ENCODE data around the gene KIF21B. TPM values are rescaled to one million over a fixed set of nuclear protein-coding genes. Genes with fewer than 3 reads are reported as not detected.

Gene KIF21B
- total and polyA plus RNA-seq, 4 donors: 1.3 to 7.4 (median 4.8) TPM

- H3K27ac ChIP-seq (ENCODE audit: low read depth in 1 of 2, low read length in 1 of 2): no peak overlapping the region
- 14 to 19% methylated on average over 10 of the region's 10 CpGs for WGBS, 2 donors
- peaks cover 0 to 1% (median 0%) of the 10 kb centered on the region in 4 donors for H3K36me3 ChIP-seq (ENCODE audit: control insufficient read depth in 4 of 4, insufficient read depth in 4 of 4, low read length in 4 of 4)
- peak overlapping the region in 1 of 2 donors; percentile 33 for H3K9ac ChIP-seq (ENCODE audit: insufficient read depth in 1 of 2, low read length in 2 of 2)
- H3K9me3 ChIP-seq (ENCODE audit: control insufficient read depth in 4 of 4, insufficient read depth in 3 of 4, low read length in 3 of 4): no peaks in the 10 kb centered on the region
- ATAC-seq (ENCODE audit: insufficient read depth, low FRiP score) (no peak), DNase-seq (peak; percentile 76 to 84 (median 78))
- peaks cover 0 to 70% (median 39%) of the 10 kb centered on the region in 5 donors for H3K4me1 ChIP-seq (ENCODE audit: control insufficient read depth in 5 of 5, insufficient read depth in 5 of 5, low read length in 5 of 5)
- no peaks in the 10 kb centered on the region for H3K27me3 ChIP-seq (ENCODE audit: control insufficient read depth in 3 of 3, insufficient read depth in 3 of 3, low read length in 2 of 3)
- no peak for TF ChIP-seq CTCF (IDR thresholded peaks at IDR 0.05; ENCODE audit: control extremely low read depth, extremely low read depth)
- no peak overlapping the region for H3K4me3 ChIP-seq
These were observed 7.3 kb downstream of the KIF21B start for GRCh38 chr1:201016211-201016651.

GRCh38 chr1:201015551-201016091, 7.9 kb downstream of the KIF21B start:
- ATAC-seq (ENCODE audit: insufficient read depth, low FRiP score) (no peak), DNase-seq (no peak)
- Histone ChIP-seq H3K27me3 (ENCODE audit: control insufficient read depth in 3 of 3, insufficient read depth in 3 of 3, low read length in 2 of 3) (no peaks in the 10 kb centered on the region), H3K4me1 (ENCODE audit: control insufficient read depth in 5 of 5, insufficient read depth in 5 of 5, low read length in 5 of 5) (peaks cover 0 to 65% (median 41%) of the 10 kb centered on the region in 5 donors), H3K4me3 (no peak overlapping the region), H3K36me3 (ENCODE audit: control insufficient read depth in 4 of 4, insufficient read depth in 4 of 4, low read length in 4 of 4) (peaks cover 0 to 5% (median 0%) of the 10 kb centered on the region in 4 donors), H3K9me3 (ENCODE audit: control insufficient read depth in 4 of 4, insufficient read depth in 3 of 4, low read length in 3 of 4) (no peaks in the 10 kb centered on the region), H3K27ac (ENCODE audit: low read depth in 1 of 2, low read length in 1 of 2) (no peak overlapping the region), H3K9ac (ENCODE audit: insufficient read depth in 1 of 2, low read length in 2 of 2) (peak overlapping the region in 1 of 2 donors; percentile 33)
- WGBS, 2 donors: 36 to 38% methylated on average over 5 of the region's 5 CpGs
- no peak for TF ChIP-seq CTCF (IDR thresholded peaks at IDR 0.05; ENCODE audit: control extremely low read depth, extremely low read depth)

GRCh38 chr1:201014816-201015200, 8.7 kb downstream of the KIF21B start:
- H3K36me3 ChIP-seq (ENCODE audit: control insufficient read depth in 4 of 4, insufficient read depth in 4 of 4, low read length in 4 of 4): peaks cover 0 to 5% (median 0%) of the 10 kb centered on the region in 4 donors
- no peak for TF ChIP-seq CTCF (IDR thresholded peaks at IDR 0.05; ENCODE audit: control extremely low read depth, extremely low read depth)
- H3K9ac ChIP-seq (ENCODE audit: insufficient read depth in 1 of 2, low read length in 2 of 2): no peak overlapping the region
- H3K4me3 ChIP-seq: no peak overlapping the region
- peaks cover 0 to 63% (median 39%) of the 10 kb centered on the region in 5 donors for H3K4me1 ChIP-seq (ENCODE audit: control insufficient read depth in 5 of 5, insufficient read depth in 5 of 5, low read length in 5 of 5)
- no peaks in the 10 kb centered on the region for H3K27me3 ChIP-seq (ENCODE audit: control insufficient read depth in 3 of 3, insufficient read depth in 3 of 3, low read length in 2 of 3)
- H3K9me3 ChIP-seq (ENCODE audit: control insufficient read depth in 4 of 4, insufficient read depth in 3 of 4, low read length in 3 of 4): no peaks in the 10 kb centered on the region
- 89 to 90% methylated on average over 3 of the region's 3 CpGs for WGBS, 2 donors
- H3K27ac ChIP-seq (ENCODE audit: low read depth in 1 of 2, low read length in 1 of 2): no peak overlapping the region
- DNase-seq: no peak
- ATAC-seq (ENCODE audit: insufficient read depth, low FRiP score): no peak
